ENCODE data around the gene USB1. TPM values are rescaled to one million over a fixed set of nuclear protein-coding genes. Genes with fewer than 3 reads are reported as not detected.

The USB1 gene
- total and polyA plus RNA-seq, 2 experiments from 2014 or later: 79.6 to 118 TPM

- TF ChIP-seq ETS1 (IDR thresholded peaks at IDR 0.05): no peak
- TF ChIP-seq CTCF (conservative IDR thresholded peaks at IDR 0.05; ENCODE audit: low read depth in 2 of 2): no peak
- TF ChIP-seq ZNF331 (CRISPR knock-in tag; IDR thresholded peaks at IDR 0.05; ENCODE audit: low read depth): no peak
- no peak for TF ChIP-seq STAT1 (IDR thresholded peaks at IDR 0.05; ENCODE audit: unreplicated experiment)
- TF ChIP-seq EZH2 (IDR thresholded peaks at IDR 0.05; ENCODE audit: low read depth, unreplicated experiment): no peak
Observed at GRCh38 chr16:58063377-58064076, 62.3 kb downstream of the USB1 start (continued).

GRCh38 chr16:58070585-58070984 is 69.4 kb downstream of the USB1 start:
- DNase-seq (ENCODE audit: low spot score) (no peak), ATAC-seq (no peak)
- no peaks in the 10 kb centered on the region for H3K9me2 ChIP-seq (ENCODE audit: insufficient read depth)
- no peaks in the 10 kb centered on the region for H3K4me1 ChIP-seq (ENCODE audit: insufficient read depth)
- no peaks in the 10 kb centered on the region for H4K20me1 ChIP-seq (replicated peaks; ENCODE audit: insufficient read depth)
- H3K36me3 ChIP-seq (ENCODE audit: insufficient read depth): no peaks in the 10 kb centered on the region
- no peak overlapping the region for H3K4me3 ChIP-seq
- no peak overlapping the region for H3K4me2 ChIP-seq
- H3F3A ChIP-seq (replicated peaks; ENCODE audit: low read depth): no peaks in the 10 kb centered on the region
- peaks cover 2% of the 10 kb centered on the region for H3K27me3 Mint-ChIP-seq (ENCODE audit: insufficient read depth, low read depth, poor library complexity)
- H3K9me3 Mint-ChIP-seq: peaks cover 7% of the 10 kb centered on the region
- H3K27me3 ChIP-seq (ENCODE audit: insufficient read depth): no peaks in the 10 kb centered on the region
- no peak overlapping the region for H3K27ac ChIP-seq (ENCODE audit: low read depth)
- H3K4me1 Mint-ChIP-seq: no peaks in the 10 kb centered on the region
- no peaks in the 10 kb centered on the region for H3K36me3 Mint-ChIP-seq (ENCODE audit: low read depth)
- H3K79me2 ChIP-seq (replicated peaks; ENCODE audit: insufficient read depth): no peaks in the 10 kb centered on the region
- no peak overlapping the region for H3K27ac Mint-ChIP-seq
- no peak overlapping the region for H2AFZ ChIP-seq
- H3K4me3 Mint-ChIP-seq: no peak overlapping the region
- TF ChIP-seq NANOG (IDR thresholded peaks at IDR 0.05; ENCODE audit: borderline replicate concordance) (no peak), EZH2phosphoT487 (IDR thresholded peaks at IDR 0.05; ENCODE audit: unreplicated experiment) (no peak), CTCF (conservative IDR thresholded peaks at IDR 0.05; ENCODE audit: low read depth in 2 of 2) (no peak), POLR2AphosphoS5 (IDR thresholded peaks at IDR 0.05; ENCODE audit: low read depth) (no peak), ZNF462 (CRISPR knock-in tag; IDR thresholded peaks at IDR 0.05) (no peak)

Data from GM23338 (cell line).